ENCODE results near the gene KRT80. TPM values are rescaled to one million over a fixed set of nuclear protein-coding genes. Genes with fewer than 3 reads are reported as not detected.

KRT80 gene
- total RNA-seq, 1 donor from 2014 or later: not detected

GRCh38 chr12:52230364-52231281 lies 38.8 kb upstream of the KRT80 start:
- ATAC-seq: peak; percentile 90
- intact Hi-C loops (cut with DNase I): no loop called here
- DNase-seq (ENCODE audit: missing footprints): no peak

- DNase-seq (ENCODE audit: missing footprints): no peak
- intact Hi-C loops (cut with DNase I): no loop called here
- ATAC-seq: no peak
These were observed 38.1 kb upstream of the KRT80 start for GRCh38 chr12:52229836-52230343.

GRCh38 chr12:52228931-52229330 lies 37.1 kb upstream of the KRT80 start:
- DNase-seq (ENCODE audit: missing footprints) (no peak), ATAC-seq (no peak)
- intact Hi-C loops (cut with DNase I): no loop called here

- ATAC-seq (no peak), DNase-seq (ENCODE audit: missing footprints) (no peak)
- intact Hi-C loops (cut with DNase I): no loop called here
These were observed 36.6 kb upstream of the KRT80 start for GRCh38 chr12:52228366-52228765.

- intact Hi-C loops (cut with DNase I): no loop called here
- ATAC-seq (no peak), DNase-seq (ENCODE audit: missing footprints) (no peak)
These were observed 35.9 kb upstream of the KRT80 start for GRCh38 chr12:52227606-52228166.

GRCh38 chr12:52226446-52226845 lies 34.6 kb upstream of the KRT80 start:
- no peak for DNase-seq (ENCODE audit: missing footprints)
- intact Hi-C loops (cut with DNase I): no loop called here
- ATAC-seq: no peak

DNA sequence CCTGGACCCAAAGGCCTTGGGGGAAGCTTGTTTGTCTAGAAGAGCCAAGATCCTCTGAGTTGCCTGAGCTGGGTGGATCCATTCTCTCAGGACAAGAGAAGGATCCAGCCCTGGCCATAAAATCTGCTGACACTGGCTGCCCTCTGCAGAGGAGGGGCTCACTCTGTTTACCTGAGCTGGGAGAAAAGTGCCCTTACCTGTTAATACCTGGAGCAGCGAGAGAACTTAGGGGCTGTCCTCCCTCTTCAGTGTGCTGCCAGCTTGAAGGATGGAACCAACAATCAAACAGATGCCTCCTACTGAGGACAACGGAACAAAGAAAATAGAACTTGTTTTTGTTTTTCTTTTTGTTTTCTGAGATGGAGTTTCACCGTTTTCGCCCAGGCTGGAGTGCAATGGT lies 33.9 kb upstream of the KRT80 start:
- DNase-seq (ENCODE audit: missing footprints) (no peak), ATAC-seq (no peak)
- intact Hi-C loops (cut with DNase I): no loop called here

GRCh38 chr12:52224151-52224550 lies 32.3 kb upstream of the KRT80 start:
- ATAC-seq (no peak), DNase-seq (ENCODE audit: missing footprints) (no peak)
- intact Hi-C loops (cut with DNase I): no loop called here

DNA sequence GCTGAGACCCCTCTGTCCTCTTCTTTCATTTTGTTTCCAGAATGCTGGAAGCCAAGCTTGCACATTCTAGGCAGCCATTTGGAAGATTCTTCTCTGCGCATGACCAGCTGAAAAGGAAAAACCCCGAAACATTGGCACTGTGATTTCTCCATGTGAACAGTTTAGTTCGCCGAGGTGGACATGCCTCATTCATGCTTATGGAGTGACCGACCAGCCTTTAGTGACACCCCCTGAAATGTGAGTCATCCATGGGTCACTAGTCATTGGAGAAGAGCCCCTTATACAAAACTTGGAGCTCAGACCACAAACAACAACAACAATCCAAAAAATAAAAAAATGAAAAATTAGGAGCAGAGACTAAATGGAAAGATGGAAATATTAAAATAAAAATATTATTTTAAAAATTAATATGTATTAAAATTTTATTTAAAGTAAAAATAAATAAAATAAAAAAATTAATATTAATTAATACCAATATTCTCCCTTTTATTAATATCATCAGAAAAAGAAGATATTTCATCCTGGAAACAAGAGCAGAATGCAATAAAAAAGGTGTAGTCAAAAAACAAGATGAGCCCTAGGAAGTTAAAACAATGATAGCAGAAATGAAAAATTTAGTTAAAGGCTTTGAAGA lies 31.7 kb upstream of the KRT80 start:
- ATAC-seq: no peak
- intact Hi-C loops (cut with DNase I): no loop called here

GRCh38 chr12:52222692-52223091 lies 30.9 kb upstream of the KRT80 start:
- DNase-seq (ENCODE audit: missing footprints): no peak
- no peak for ATAC-seq
- intact Hi-C loops (cut with DNase I): no loop called here

More for the DNA sequence above, 31.7 kb upstream of the KRT80 start:
- no peak for DNase-seq (ENCODE audit: missing footprints)

DNA sequence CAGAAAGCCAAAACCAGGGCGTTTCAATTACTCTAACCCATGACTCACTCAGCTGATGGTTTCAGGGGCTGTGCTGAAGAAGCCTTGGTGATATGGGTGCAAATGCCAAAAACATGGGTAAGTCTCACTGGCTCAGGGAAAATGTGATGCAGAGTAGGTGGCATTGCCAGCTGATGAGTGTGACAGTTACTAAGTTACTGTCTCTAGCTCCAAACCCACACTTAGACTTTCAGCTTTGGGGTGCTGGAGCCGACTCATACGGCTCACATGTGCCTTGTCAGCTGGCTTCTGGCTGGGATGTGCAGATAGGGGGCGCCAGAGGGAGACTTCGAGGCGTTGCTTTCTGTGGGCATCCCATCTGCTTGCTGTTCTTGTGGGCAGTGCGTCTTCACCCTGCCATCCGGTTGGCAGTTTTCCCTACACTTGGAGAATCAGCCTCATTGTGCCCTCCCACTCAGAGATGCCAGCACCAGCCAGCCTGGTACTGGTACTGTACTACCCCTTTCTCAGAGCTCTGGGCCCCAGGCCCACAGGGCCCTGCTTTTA lies 30.2 kb upstream of the KRT80 start:
- DNase-seq (ENCODE audit: missing footprints) (no peak), ATAC-seq (no peak)
- intact Hi-C loops (cut with DNase I): no loop called here

DNA sequence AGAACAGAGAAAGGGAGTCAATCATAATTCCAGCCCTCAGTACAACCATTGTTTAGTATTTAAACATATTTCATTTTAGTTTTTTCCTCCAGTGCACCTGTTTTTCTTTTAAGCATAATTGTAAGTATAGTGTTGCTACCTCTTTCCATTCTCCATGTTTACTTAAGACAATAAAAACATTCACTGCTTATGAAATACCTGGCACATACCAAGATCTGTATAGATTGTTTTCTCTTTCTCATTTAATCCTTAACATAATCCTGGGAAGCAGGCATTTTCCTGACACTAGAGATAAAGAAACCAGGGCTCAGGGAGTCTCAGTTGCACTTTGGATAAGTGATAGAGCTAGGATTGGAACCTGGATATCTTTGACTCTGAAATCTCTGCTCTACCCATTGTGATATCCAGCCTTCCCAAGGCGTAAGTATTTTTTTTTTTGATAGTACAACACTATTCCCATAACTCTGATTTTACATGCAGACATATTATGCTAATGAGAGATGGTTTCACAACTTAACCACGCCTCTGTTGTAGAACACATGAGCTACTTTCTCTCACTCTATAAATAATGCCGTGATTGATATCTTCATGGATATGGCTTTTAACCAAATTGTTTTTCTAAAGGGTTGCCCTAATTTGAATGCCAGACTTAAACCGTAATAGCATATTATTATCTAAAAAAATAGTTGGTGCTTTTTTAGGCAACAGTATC lies 29.4 kb upstream of the KRT80 start:
- intact Hi-C loops (cut with DNase I): no loop called here
- DNase-seq (ENCODE audit: missing footprints) (no peak), ATAC-seq (no peak)

DNA sequence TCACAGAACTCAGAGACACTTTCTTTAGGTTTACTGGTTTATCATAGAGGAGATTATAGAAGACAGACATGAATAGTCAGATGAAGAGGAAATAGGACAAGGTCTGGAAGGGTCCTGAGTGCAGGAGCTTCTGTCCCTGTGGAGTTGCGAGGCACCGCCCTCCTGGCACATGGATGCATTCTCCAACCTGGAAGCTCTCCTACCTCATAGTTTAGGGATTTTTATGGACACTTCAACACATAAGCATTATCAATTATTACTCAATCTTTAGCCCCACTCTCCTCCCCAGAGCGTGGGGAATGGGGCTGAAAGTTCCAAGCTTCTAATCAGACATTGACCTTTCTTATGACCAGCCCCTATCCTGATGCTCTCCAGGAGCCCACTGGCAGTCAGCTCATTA lies 28.7 kb upstream of the KRT80 start:
- no peak for DNase-seq (ENCODE audit: missing footprints)
- intact Hi-C loops (cut with DNase I): no loop called here

DNA sequence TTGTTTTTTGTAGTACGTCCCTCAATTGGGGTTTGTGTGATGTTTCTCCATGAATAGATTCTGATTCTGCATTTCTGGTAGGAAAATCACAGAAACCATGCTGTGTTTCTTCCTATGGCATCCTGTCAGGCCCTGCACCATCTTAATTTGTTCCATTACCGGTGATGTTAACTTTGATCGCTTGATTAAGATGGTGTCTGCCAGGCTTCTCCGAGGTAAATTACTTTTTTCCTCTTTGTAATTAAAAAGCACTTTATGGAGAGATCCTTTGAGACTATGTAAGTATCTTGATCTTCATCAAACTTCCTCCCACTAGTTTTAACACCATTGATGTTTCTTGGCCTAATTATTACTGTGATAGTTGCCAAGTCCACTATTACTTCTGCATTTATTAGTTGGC lies 26.2 kb upstream of the KRT80 start:
- DNase-seq (ENCODE audit: missing footprints) (no peak), ATAC-seq (no peak)
- intact Hi-C loops (cut with DNase I): no loop called here

More for the DNA sequence above, 28.7 kb upstream of the KRT80 start:
- no peak for ATAC-seq

- intact Hi-C loops (cut with DNase I): no loop called here
- ATAC-seq: peak; percentile 35
- DNase-seq (ENCODE audit: missing footprints): peak; percentile 80
These were observed 25.4 kb upstream of the KRT80 start for GRCh38 chr12:52217223-52217622.

GRCh38 chr12:52216807-52217206 lies 25.0 kb upstream of the KRT80 start:
- intact Hi-C loops (cut with DNase I): no loop called here
- ATAC-seq (no peak), DNase-seq (ENCODE audit: missing footprints) (no peak)

GRCh38 chr12:52216100-52216499 lies 24.3 kb upstream of the KRT80 start:
- intact Hi-C loops (cut with DNase I): no loop called here
- ATAC-seq (no peak), DNase-seq (ENCODE audit: missing footprints) (no peak)

GRCh38 chr12:52215587-52216031 lies 23.8 kb upstream of the KRT80 start:
- ATAC-seq: no peak
- no peak for DNase-seq (ENCODE audit: missing footprints)
- intact Hi-C loops (cut with DNase I): no loop called here

DNA sequence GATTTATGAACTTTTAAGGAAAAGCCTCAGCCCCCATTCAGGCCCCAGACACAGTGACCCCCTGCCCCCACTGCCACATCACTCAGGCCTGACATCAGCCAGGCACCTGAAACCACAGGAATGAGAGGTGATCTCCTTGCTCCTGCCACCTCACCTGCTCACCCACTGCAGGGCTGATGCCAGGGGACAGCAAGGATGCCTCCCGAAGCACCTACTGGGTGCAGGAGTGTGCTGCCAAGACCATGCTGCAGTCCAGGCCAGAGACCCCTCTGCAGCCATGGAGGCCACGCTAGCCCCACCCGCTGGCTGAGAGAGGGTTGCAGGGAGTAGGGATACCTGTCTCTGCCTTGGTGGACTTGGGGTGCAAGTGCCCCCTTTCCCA lies 22.6 kb upstream of the KRT80 start:
- ATAC-seq (no peak), DNase-seq (ENCODE audit: missing footprints) (no peak)
- intact Hi-C loops (cut with DNase I): no loop called here
